ENCODE data around the gene MAML2.

Gene MAML2

DNA sequence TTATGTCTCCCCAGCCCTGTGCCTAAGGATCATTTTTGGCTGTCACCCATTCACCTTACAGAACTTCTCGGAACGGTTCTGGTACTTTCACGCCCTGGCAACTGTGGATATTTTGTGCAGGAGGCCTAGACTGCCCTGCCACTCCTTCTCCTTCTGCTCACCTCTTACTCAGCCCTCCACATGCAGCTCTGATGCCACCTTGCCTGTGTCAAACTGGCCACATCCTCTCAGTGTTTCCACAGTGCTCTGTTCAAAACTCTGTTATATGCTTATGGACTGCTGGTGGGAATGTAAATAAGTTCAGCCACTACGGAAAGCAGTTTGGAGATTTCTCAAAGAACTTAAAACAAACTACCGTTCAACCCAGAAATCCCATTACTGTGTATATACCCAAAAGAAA lies 318.3 kb downstream of the MAML2 start:
- Histone ChIP-seq H3K9me3 (ENCODE audit: control extremely low read depth in 1 of 5, control insufficient read depth in 4 of 5, insufficient read depth in 2 of 5, low read depth in 1 of 5, low read length in 4 of 5) (no peaks in the 10 kb centered on the region), H3K4me1 (ENCODE audit: control extremely low read depth in 1 of 4, control insufficient read depth in 4 of 4, insufficient read depth in 4 of 4, low read length in 3 of 4) (peaks cover 0 to 6% (median 0%) of the 10 kb centered on the region in 4 experiments), H3K36me3 (ENCODE audit: control insufficient read depth in 4 of 4, insufficient read depth in 4 of 4, low read length in 3 of 4) (peaks cover 0 to 5% (median 0%) of the 10 kb centered on the region in 4 experiments), H3K27me3 (replicated peaks in 2 of 5; ENCODE audit: control insufficient read depth in 4 of 5, insufficient read depth in 5 of 5, low read length in 4 of 5) (no peaks in the 10 kb centered on the region), H3K4me3 (ENCODE audit: control insufficient read depth in 1 of 7, extremely low read depth in 1 of 7, insufficient read depth in 4 of 7, low read depth in 2 of 7, low read length in 6 of 7) (no peak overlapping the region), H3K27ac (ENCODE audit: insufficient read depth in 1 of 2, low read depth in 1 of 2, low read length in 2 of 2, poor library complexity in 1 of 2, severe bottlenecking in 2 of 2) (no peak overlapping the region)
- POLR2A ChIA-PET, result no interaction called here
- 98% methylated on average over 3 of the region's 5 CpGs for WGBS (ENCODE audit: insufficient coverage)
- CTCF ChIA-PET, result interaction anchor here (1.6 kb wide), 1 partner anchor 30 kb away, joined by 3 read pairs; no protein-coding TSS in a partner anchor
- DNase-seq, result no peak

DNA sequence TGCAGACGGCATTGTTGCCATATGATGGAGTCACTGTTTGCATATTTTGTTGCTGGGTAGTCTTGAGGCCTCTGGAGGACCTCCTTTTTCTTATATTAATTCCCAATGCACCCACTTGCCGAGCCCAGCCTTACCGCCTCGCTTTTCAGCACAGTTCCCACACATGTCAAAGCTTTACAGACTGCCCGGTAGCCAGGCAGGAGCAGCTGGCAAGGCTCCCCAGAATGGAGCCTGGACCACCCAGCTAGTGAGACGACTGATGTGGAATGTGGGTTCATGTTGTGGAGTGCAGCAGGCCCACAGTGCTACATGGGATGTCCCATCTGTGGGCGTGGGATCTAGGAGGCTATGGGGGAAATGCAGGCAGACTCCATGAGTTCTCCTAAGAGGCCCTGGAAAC lies 319.7 kb downstream of the MAML2 start:
- ChIA-PET POLR2A (no interaction called here), CTCF (interaction anchor here (1.6 kb wide), 1 partner anchor 32 kb away, joined by 3 read pairs; no protein-coding TSS in a partner anchor)
- H3K9me3 ChIP-seq (ENCODE audit: control extremely low read depth in 1 of 5, control insufficient read depth in 4 of 5, insufficient read depth in 2 of 5, low read depth in 1 of 5, low read length in 4 of 5), result no peaks in the 10 kb centered on the region
- H3K36me3 ChIP-seq (ENCODE audit: control insufficient read depth in 4 of 4, insufficient read depth in 4 of 4, low read length in 3 of 4), result peaks cover 0 to 5% (median 0%) of the 10 kb centered on the region in 4 experiments
- no peak for DNase-seq
- H3K27me3 ChIP-seq (replicated peaks in 2 of 5; ENCODE audit: control insufficient read depth in 4 of 5, insufficient read depth in 5 of 5, low read length in 4 of 5), result no peaks in the 10 kb centered on the region
- no peak overlapping the region for H3K27ac ChIP-seq (ENCODE audit: insufficient read depth in 1 of 2, low read depth in 1 of 2, low read length in 2 of 2, poor library complexity in 1 of 2, severe bottlenecking in 2 of 2)
- H3K4me1 ChIP-seq (ENCODE audit: control extremely low read depth in 1 of 4, control insufficient read depth in 4 of 4, insufficient read depth in 4 of 4, low read length in 3 of 4), result no peaks in the 10 kb centered on the region
- no peak overlapping the region for H3K4me3 ChIP-seq (ENCODE audit: control insufficient read depth in 1 of 7, extremely low read depth in 1 of 7, insufficient read depth in 4 of 7, low read depth in 2 of 7, low read length in 6 of 7)
- 100% methylated on average over 6 of the region's 7 CpGs for WGBS (ENCODE audit: insufficient coverage)

GRCh38 chr11:96021901-96022650 lies 320.9 kb downstream of the MAML2 start:
- no peaks in the 10 kb centered on the region for H3K27me3 ChIP-seq (replicated peaks in 2 of 5; ENCODE audit: control insufficient read depth in 4 of 5, insufficient read depth in 5 of 5, low read length in 4 of 5)
- ChIA-PET POLR2A (no interaction called here), CTCF (interaction anchor here (1.4 to 1.6 kb wide), 2 partner anchors 12 to 33 kb away, joined by 3 to 4 read pairs; no protein-coding TSS in a partner anchor)
- H3K9me3 ChIP-seq (ENCODE audit: control extremely low read depth in 1 of 5, control insufficient read depth in 4 of 5, insufficient read depth in 2 of 5, low read depth in 1 of 5, low read length in 4 of 5), result no peaks in the 10 kb centered on the region
- peaks cover 0 to 5% (median 0%) of the 10 kb centered on the region in 4 experiments for H3K36me3 ChIP-seq (ENCODE audit: control insufficient read depth in 4 of 4, insufficient read depth in 4 of 4, low read length in 3 of 4)
- H3K4me3 ChIP-seq (ENCODE audit: control insufficient read depth in 1 of 7, extremely low read depth in 1 of 7, insufficient read depth in 4 of 7, low read depth in 2 of 7, low read length in 6 of 7), result no peak overlapping the region
- no peak overlapping the region for H3K27ac ChIP-seq (ENCODE audit: insufficient read depth in 1 of 2, low read depth in 1 of 2, low read length in 2 of 2, poor library complexity in 1 of 2, severe bottlenecking in 2 of 2)
- H3K4me1 ChIP-seq (ENCODE audit: control extremely low read depth in 1 of 4, control insufficient read depth in 4 of 4, insufficient read depth in 4 of 4, low read length in 3 of 4), result no peaks in the 10 kb centered on the region
- DNase-seq, result no peak
- WGBS (ENCODE audit: insufficient coverage), result 98% methylated on average over 5 of the region's 5 CpGs

DNA sequence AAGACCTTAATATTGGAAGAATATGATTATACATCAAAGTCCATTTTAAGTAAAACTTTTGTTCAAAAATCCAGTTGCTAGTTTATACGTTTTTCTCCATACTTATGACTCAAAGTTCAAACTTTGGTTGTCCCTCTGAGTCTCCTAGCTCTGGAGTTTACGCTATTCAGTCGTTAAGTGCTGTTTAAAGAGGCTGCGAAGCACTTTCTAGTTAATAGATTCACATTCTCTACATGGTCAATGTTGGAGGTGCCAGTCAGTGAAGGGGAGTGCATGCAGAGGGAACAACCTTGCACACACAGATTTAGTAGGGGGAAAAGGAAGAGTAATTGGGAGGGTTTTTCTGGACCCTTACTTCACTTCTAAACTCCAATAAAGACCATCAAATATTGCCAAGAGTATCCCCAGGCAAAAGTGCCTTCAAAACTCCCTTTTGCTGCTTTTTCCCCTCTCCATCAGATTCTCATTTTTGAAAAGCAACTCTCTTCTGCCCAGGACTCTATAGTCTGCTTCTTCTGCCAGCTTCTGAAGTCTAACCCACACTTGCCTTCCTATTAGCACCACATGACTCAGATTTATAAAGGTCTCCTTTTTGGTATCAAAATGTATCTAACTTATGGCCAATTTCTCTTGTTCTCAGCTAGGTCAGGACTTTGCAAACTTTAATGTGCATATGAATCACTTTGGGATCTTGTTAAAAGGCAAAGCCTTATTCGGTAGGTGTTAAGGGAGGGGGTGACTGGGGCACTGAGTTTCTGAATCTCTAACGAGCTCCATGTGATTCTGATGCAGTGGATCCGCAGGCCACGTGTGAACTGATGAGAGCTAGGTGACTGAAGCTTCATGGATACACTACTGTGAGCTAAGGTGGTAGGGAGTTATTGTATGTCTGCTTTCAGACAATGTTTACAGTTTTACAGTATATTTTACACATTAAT lies 322.9 kb downstream of the MAML2 start:
- Histone ChIP-seq H3K27me3 (replicated peaks in 2 of 5; ENCODE audit: control insufficient read depth in 4 of 5, insufficient read depth in 5 of 5, low read length in 4 of 5) (no peaks in the 10 kb centered on the region), H3K4me3 (ENCODE audit: control insufficient read depth in 1 of 7, extremely low read depth in 1 of 7, insufficient read depth in 4 of 7, low read depth in 2 of 7, low read length in 6 of 7) (no peak overlapping the region), H3K36me3 (ENCODE audit: control insufficient read depth in 4 of 4, insufficient read depth in 4 of 4, low read length in 3 of 4) (peaks cover 0 to 5% (median 0%) of the 10 kb centered on the region in 4 experiments), H3K4me1 (ENCODE audit: control extremely low read depth in 1 of 4, control insufficient read depth in 4 of 4, insufficient read depth in 4 of 4, low read length in 3 of 4) (peaks cover 0 to 4% (median 1%) of the 10 kb centered on the region in 4 experiments), H3K27ac (ENCODE audit: insufficient read depth in 1 of 2, low read depth in 1 of 2, low read length in 2 of 2, poor library complexity in 1 of 2, severe bottlenecking in 2 of 2) (no peak overlapping the region), H3K9me3 (ENCODE audit: control extremely low read depth in 1 of 5, control insufficient read depth in 4 of 5, insufficient read depth in 2 of 5, low read depth in 1 of 5, low read length in 4 of 5) (no peaks in the 10 kb centered on the region)
- no peak for DNase-seq
- WGBS (ENCODE audit: insufficient coverage), result 92% methylated on average over 7 of the region's 8 CpGs
- CTCF ChIA-PET, result interaction anchor here (0.9 to 1.0 kb wide), 2 partner anchors 33 to 322 kb away, joined by 3 read pairs; no protein-coding TSS in a partner anchor
- POLR2A ChIA-PET, result interaction anchor here (0.9 kb wide), 1 partner anchor 171 kb away, joined by 3 read pairs; no protein-coding TSS in a partner anchor

DNA sequence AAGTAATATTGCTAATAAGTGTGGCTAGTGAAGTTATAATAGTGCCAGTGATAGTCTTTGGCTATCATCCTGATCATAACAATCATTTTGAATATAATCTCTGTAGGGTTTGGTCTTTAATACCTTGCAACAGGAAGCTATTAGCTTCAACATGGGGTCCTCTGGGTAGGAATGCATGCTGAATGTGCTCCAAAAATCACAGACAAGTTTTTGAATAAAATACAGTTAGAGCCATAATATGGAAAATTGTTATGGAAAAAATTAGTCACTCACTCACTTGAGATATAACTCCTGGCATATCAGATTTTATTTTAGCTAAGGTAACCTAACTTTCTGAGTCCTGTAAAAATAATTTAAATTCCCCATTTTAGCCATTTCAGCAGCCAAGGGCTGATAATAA lies 323.7 kb downstream of the MAML2 start:
- CTCF ChIA-PET, result interaction anchor here (1.0 kb wide), 1 partner anchor 33 kb away, joined by 3 read pairs; no protein-coding TSS in a partner anchor
- H3K36me3 ChIP-seq (ENCODE audit: control insufficient read depth in 4 of 4, insufficient read depth in 4 of 4, low read length in 3 of 4), result peaks cover 0 to 5% (median 0%) of the 10 kb centered on the region in 4 experiments
- no peak for DNase-seq
- no peak overlapping the region for H3K27ac ChIP-seq (ENCODE audit: insufficient read depth in 1 of 2, low read depth in 1 of 2, low read length in 2 of 2, poor library complexity in 1 of 2, severe bottlenecking in 2 of 2)
- POLR2A ChIA-PET, result interaction anchor here (0.9 kb wide), 1 partner anchor 172 kb away, joined by 3 read pairs; no protein-coding TSS in a partner anchor
- H3K27me3 ChIP-seq (replicated peaks in 2 of 5; ENCODE audit: control insufficient read depth in 4 of 5, insufficient read depth in 5 of 5, low read length in 4 of 5), result no peaks in the 10 kb centered on the region
- H3K9me3 ChIP-seq (ENCODE audit: control extremely low read depth in 1 of 5, control insufficient read depth in 4 of 5, insufficient read depth in 2 of 5, low read depth in 1 of 5, low read length in 4 of 5), result no peaks in the 10 kb centered on the region
- peaks cover 3 to 7% (median 7%) of the 10 kb centered on the region in 4 experiments for H3K4me1 ChIP-seq (ENCODE audit: control extremely low read depth in 1 of 4, control insufficient read depth in 4 of 4, insufficient read depth in 4 of 4, low read length in 3 of 4)
- H3K4me3 ChIP-seq (ENCODE audit: control insufficient read depth in 1 of 7, extremely low read depth in 1 of 7, insufficient read depth in 4 of 7, low read depth in 2 of 7, low read length in 6 of 7), result no peak overlapping the region

DNA sequence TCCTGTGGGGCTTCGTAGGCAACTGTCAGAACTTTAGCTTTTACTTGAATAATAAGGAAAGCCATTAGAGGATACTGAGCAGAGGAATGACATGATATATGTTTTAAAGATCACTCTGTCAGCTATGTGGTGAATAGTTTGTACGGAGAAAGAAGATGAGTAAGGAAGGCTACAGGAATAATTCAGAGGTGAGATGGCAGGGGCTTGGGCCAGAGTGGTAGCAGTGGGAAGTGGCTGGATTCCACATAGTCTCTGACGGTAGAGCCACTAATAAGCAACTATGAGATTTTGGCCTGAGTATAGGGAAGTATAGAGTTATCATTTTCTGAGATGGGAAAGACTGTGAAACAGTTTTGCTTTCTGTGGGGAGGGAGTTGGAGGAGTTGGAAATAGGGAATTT lies 325.1 kb downstream of the MAML2 start:
- no peak for DNase-seq
- POLR2A ChIA-PET, result no interaction called here
- Histone ChIP-seq H3K36me3 (ENCODE audit: control insufficient read depth in 4 of 4, insufficient read depth in 4 of 4, low read length in 3 of 4) (peaks cover 0 to 2% (median 0%) of the 10 kb centered on the region in 4 experiments), H3K4me3 (ENCODE audit: control insufficient read depth in 1 of 7, extremely low read depth in 1 of 7, insufficient read depth in 4 of 7, low read depth in 2 of 7, low read length in 6 of 7) (no peak overlapping the region), H3K27ac (ENCODE audit: insufficient read depth in 1 of 2, low read depth in 1 of 2, low read length in 2 of 2, poor library complexity in 1 of 2, severe bottlenecking in 2 of 2) (no peak overlapping the region), H3K4me1 (ENCODE audit: control extremely low read depth in 1 of 4, control insufficient read depth in 4 of 4, insufficient read depth in 4 of 4, low read length in 3 of 4) (peaks cover 3 to 21% (median 18%) of the 10 kb centered on the region in 4 experiments), H3K9me3 (ENCODE audit: control extremely low read depth in 1 of 5, control insufficient read depth in 4 of 5, insufficient read depth in 2 of 5, low read depth in 1 of 5, low read length in 4 of 5) (no peaks in the 10 kb centered on the region), H3K27me3 (replicated peaks in 2 of 5; ENCODE audit: control insufficient read depth in 4 of 5, insufficient read depth in 5 of 5, low read length in 4 of 5) (no peaks in the 10 kb centered on the region)
- WGBS (ENCODE audit: insufficient coverage), result 90% methylated on average over 3 of the region's 3 CpGs
- CTCF ChIA-PET, result no interaction called here
